GF-D8 (cell line): ENCODE measurements around the gene SESN1.

Experiments used
- DNase-seq: peaks from one replicate; lab custom pipeline; 2025; lab: John Stamatoyannopoulos, UW

The SESN1 gene

GRCh38 chr6:108961077-108961476 is 133.6 kb downstream of the SESN1 start:
- DNase-seq: no peak

- DNase-seq: no peak
These were observed 134.0 kb downstream of the SESN1 start for GRCh38 chr6:108960601-108961000.

DNA sequence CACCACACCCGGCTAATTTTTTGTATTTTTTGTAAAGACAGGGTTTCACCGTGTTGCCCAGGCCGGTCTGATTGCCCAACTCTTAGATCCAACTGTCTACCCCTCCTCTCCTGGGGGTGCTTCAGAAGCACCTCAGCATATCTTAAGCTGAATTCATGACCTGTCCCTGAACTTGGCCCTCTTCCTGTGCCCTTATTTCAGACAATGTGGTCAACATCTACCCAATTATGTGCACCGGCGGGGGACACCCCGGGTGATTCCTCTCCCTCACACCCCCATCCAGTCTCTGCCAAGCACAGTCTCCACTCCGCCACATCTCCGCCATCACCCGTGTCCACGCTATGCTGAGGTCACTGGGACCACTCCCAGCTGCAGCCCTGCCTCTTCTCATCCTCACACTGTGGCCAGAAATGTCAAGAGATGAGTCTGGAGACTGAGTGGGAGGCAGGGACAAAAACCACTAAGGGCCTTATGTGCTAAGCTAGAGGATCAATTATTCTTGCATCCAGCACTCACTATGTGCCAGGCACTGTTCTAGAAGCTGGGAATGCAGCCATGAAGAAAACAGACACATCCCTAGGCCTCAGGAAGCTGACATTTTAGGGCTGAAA is 134.6 kb downstream of the SESN1 start:
- no peak for DNase-seq

DNA sequence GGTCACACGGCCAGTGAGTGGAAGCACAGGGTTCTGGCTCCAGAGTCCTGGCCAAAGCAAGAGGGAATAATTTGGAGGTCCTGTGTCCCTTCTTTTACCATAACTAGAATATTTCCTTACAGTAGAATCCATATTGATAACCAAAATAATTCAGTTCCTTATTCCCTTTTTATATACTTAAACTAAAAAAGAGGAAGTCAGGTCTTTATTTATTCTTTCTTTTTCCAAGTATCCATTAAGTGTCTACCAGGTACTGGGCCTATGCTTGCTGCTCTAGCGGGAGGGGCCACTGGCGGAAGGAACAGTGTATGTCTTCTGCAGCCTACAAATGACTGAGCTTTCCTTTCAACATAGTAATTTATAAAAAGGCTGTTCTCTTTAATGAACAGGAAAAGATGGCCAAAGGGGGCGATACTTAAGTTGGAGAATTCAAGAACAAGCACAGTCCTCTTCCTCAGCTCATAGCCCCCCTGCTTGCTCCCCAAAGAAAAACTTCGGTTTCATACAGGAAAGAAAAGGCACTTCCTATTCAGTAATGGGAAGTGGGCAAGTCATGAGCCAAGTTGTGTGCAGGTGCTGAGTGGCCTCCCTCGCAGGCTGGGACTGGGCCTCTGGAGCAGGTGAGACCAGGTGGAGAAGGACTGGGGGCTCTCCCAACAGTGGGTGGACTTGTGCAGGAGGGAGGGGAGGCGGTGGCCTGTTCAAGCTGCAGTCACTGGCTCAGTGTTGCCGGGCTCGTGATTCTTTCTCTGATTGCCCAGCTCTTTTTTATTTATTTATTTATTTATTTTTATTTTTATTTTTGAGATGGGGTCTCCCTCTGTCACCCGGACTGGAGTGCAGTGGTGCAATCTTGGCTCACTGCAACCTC is 135.5 kb downstream of the SESN1 start:
- peak; percentile 67 for DNase-seq

DNA sequence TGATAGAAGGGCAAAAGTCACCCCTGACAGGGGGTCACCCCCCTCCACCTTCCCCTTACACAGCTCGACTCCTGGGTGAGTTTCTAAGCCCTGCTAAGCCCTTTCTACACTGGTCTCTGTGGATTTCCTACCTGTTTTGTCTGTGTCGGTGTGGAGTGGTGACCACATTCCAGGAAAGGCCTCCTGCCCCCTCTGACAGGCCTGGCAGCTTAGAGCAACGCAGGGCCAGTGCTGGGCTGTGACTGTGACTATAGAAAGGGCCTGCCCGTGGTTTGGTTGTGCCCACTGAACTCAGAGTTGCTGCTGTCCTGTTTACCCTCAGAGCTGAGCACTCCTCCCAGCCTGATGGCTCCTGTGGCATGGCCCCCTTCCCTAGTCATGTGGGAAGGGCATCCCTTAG is 137.4 kb downstream of the SESN1 start:
- no peak for DNase-seq

- DNase-seq: no peak
These were observed 139.2 kb downstream of the SESN1 start for GRCh38 chr6:108955329-108955949.

GRCh38 chr6:108953681-108954080 is 141.0 kb downstream of the SESN1 start:
- DNase-seq: no peak

GRCh38 chr6:108952776-108953486 is 141.7 kb downstream of the SESN1 start:
- no peak for DNase-seq

DNA sequence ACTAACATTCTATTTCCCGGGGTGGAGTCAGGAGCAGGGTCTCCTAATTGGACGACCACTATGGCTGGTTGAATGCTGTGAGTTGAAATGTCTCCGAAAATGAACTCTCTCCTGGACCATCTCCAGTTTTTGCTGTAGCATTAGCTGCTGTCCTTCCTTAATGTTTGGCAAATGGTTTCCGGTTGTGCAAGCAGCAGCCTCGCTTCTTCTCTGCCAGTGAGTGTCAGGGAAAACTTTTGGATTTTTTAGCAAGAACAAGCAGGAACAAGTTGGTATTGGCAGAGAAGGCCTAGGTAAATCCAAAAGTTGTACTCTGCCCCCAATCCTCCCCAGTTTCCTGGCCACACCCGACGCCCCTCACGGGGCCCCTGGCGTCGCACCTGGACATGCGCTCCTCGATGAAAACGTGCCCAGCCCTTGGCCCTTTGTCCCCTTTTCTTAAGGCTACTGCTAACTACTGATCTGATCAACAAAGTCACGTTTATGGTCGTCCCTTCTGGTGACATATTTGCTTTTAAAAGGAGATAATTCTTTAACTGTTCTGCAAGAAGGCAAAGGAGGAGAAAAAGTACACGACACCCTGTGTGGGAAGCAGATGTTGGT is 143.2 kb downstream of the SESN1 start:
- no peak for DNase-seq

DNA sequence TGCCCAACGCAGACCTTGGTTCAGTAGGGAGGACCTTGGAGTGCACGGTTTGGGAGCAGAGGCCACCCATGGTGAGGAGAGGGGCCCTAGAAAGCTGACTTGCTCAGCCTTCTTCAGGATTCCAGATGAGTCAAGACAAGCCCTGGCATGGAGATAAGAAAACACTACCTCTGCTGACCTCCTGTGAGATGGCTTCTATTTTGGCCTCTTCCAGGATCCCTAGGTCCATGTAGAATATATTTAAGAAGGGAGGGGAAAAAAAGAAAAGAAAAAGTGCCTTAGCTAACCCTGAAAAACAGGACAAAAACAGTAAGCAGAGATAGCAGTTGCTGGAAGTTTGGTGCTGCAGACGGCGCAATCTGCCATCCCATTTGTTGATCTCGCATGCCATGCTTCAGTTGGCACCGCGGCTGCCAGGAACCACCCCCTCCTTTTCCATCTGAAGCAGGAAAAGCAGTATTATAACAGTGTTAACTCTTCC is 146.4 kb downstream of the SESN1 start:
- no peak for DNase-seq

DNA sequence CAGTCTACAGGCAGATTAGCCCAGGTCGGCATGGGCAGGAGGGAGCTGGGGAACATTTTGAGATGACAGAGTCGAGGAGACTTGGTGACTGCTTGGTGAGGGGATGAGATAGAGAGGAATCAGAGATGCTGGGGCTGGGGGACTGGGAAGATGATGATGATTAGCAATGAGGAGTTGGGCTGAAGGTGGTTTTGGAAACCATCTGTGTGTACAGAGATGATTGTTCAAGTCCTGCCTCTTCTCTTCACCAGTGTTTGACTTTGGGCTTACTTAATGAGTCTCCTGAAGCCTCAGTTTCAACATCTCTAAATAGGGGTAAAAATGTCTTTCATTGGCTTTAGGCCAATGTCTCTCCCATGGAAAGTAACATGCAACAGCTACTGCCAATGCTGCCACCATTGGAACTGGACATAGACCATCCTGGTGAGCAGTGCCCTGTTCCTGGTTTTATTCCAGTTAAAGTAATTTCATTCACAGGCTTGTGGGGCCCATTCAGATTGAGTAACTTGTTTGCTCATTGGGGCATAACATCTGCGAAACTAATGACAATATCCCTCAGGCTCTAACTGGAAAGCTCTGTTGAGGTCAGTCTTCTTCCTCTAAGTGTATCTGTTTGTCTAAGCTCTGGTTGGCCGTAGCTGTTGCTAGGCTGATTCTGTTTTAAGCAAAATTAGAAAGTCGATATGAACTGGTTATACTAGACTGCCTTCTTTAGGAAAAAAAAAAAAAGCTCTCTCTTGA is 147.4 kb downstream of the SESN1 start:
- DNase-seq: no peak

- no peak for DNase-seq
These were observed 148.0 kb downstream of the SESN1 start for GRCh38 chr6:108946695-108947094.

DNA sequence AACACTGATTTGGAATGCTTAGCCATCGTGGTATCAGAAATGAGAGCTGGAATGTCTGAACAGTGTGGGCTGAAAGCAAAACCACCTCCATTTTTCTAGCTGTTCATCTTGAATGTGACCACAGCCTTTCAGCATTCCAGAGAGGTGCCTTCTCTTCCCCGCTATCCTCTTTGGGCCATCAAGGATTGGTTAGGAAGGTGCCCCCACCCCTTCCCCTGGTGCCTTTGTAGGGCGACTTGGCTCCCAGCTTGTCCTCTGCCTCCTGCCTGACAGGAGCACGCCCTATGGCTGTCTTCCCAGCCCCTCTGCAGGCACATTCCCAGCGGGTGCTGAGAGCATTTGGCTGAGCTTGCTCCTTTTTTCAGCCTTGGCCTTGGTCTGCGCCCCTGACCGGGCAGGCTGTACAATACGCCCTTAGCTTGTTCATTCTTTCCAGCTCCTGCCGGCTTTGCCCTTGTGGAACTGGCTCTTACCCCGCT is 148.9 kb downstream of the SESN1 start:
- no peak for DNase-seq

DNA sequence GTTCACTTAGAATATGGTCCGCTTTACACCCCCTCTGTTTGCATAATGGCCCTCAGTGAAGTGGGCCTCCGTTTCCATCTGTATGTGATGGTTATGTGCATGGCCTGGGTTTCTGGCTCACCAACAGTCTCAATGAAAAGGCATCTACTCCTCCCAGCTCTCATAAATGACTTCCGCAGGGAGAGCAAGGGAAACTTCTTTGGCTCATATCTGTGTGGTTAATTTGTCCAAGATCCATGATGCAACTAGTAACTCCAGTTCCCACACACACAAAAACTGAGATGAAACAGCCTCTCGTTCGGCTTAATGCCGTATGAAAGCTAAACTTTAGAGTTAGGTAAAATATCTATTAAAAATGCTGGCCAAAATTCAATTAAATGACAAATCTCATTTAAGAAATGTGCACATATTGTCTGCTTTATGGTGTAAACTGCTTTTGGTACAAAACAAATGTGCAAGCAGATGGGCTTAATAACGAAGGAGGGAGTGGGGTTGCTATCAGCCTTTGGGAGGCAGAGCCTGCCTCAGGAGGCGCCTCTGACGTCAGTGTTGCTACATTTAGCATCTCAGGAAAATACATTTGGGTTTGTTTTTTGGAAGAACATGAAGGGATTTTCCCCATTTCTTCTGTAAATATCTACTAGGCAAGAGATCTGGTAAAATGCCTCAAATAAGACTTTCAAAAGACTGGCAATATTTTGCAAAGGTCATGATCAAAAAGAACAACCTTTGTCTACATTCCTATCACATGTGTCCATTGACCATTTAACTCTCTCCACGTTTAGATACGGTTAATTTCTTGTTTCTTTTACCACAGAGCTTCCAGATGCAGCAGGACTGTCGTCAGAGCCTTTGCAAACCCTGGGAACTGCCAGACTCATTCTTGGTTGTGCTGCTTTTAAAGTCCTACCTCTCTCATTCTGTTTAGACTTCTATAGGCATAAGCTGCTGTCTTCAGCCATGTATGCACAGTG is 149.7 kb downstream of the SESN1 start:
- no peak for DNase-seq

GRCh38 chr6:108944071-108944470 is 150.6 kb downstream of the SESN1 start:
- no peak for DNase-seq

DNA sequence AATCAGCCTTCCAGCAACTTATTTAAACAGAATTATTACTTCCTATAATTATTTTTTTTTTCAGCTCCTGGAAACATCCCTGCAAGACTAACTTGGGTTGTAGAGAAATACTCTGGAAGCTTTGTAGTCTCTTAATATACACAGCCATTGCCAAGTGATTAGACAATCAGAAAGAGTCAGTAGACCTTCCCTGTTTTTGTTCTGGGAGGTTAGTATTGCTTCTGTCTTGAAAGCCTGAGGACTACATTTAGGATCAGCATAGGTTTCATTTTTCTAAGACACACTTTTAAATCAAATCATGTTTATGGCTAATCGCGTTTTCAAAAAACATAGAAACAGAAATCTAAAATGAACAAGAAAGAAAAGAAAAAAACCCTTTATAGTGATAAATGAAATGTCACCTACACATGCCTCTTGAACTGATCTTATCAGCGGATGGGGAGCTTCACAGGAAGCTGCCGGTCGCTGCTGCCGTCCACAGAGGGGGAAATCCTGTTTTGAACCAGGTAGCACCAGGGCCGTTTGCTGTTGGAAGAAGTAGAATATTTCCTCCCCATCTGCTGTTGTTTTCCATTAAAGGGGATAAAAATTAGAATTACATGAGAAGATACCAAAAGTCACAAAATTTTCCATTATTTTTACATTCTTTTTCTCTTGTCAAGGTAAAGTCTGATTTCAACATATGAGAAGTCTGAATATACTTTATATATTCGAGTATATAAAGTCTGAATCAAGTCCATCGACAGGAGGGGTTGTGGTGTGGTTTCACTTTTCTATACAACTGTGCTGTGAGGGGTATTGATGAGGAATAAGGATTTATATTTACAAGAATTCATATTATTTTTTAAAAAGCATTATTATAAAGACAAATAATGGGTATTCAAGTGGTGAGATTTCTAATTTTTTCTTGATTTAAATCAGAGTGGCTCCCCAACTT is 151.8 kb downstream of the SESN1 start:
- no peak for DNase-seq

DNA sequence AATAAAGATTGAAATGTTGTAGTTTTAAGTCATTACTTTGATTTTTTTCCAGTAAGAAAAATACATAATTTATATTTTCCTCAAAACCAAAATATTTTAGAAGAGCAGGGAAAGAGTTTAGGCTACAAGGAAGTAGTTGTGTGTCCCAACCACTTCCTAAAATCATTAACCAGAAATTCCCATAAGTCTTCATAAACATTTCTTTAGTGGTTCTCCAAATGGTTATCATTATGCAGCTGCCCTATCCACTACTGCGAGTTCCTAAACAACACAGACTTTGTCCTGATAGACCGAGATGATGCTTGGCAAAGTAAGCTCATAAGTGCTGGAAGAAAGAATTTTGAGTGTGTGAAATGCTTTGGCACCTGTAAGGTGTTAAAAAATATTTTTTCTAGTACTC is 152.8 kb downstream of the SESN1 start:
- DNase-seq: no peak

DNA sequence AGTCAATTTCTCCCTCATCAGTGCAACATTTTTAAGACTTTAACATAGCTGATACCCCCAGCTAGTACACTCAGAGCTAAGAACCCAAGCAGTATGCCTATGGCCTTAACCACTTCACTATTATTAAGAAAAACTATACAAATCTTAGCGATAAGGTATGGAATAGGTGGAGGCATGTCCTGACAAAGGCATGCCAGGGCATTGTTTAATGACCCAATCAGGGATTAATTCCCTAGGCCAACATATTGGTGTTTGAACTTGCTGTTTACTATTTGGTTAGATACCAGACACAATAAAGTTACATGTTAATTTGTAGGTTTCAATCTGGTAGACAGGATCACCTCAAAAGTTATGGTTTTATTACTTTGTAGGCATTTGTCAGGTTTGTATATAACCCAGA is 153.4 kb downstream of the SESN1 start:
- DNase-seq: no peak

DNA sequence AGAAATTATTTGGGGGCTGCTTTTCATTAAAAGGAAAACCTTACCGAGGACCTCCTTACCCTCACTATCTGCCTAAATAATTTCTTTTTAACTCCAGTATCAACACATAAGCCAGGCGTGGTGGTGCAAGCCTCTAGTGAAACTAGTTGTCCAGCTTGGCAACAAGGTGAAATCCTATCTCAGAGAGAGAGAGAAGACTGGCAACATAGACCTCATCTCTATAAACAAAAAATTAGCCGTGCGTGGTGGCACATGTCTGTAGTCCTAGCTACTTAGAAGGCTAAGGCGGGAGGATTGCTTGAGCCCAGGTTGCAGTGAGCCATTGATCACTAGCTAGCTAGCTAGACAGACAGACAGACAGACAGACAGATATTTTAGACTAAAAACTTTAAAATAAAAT is 153.9 kb downstream of the SESN1 start:
- DNase-seq: no peak
